Endodermal cell (in vitro differentiated cells): ENCODE results near the gene IFT80. TPM values are rescaled to one million over a fixed set of nuclear protein-coding genes. Genes with fewer than 3 reads are reported as not detected.

Experiments
- DNase-seq: peaks from one replicate; pipeline ENCODE4 v3.0.0-alpha.2; 2017
- H3K27ac ChIP-seq: 2 replicates; pipeline ENCODE4 v1.5.1; 2013; ENCODE audit warnings: mild to moderate bottlenecking, low read depth, low read length, moderate library complexity
- H3K27me3 ChIP-seq: 2 replicates; pipeline ENCODE4 v1.6.1; 2013; ENCODE audit warnings: mild to moderate bottlenecking, low read length, moderate library complexity; ENCODE audit not compliant: insufficient read depth, control insufficient read depth, poor library complexity, severe bottlenecking
- H3K36me3 ChIP-seq: 2 replicates; pipeline ENCODE4 v1.7.0; 2013; ENCODE audit warnings: mild to moderate bottlenecking, low read length, moderate library complexity; ENCODE audit not compliant: control insufficient read depth, insufficient read depth
- H3K4me1 ChIP-seq: one replicate; pipeline ENCODE4 v1.7.0; 2013; ENCODE audit warnings: low read length; ENCODE audit not compliant: control insufficient read depth, insufficient read depth
- H3K4me3 ChIP-seq: 2 replicates; pipeline ENCODE4 v1.5.1; 2013; ENCODE audit warnings: mild to moderate bottlenecking, low read length, moderate library complexity
- H3K9ac ChIP-seq: 2 replicates; pipeline ENCODE4 v1.6.1; 2013; ENCODE audit warnings: mild to moderate bottlenecking, low read length, moderate library complexity; ENCODE audit not compliant: poor library complexity, severe bottlenecking; ENCODE audit errors: extremely low read depth
- H3K9me3 ChIP-seq: 2 replicates; pipeline ENCODE4 v1.6.1; 2013; ENCODE audit warnings: mild to moderate bottlenecking, low read length, moderate library complexity; ENCODE audit not compliant: control insufficient read depth
- H3K27ac Mint-ChIP-seq: 2 replicates; pipeline ENCODE4 v1.8.0; 2020; ENCODE audit warnings: mixed read lengths
- H3K27me3 Mint-ChIP-seq: 2 replicates; pipeline ENCODE4 v1.8.0; 2021; ENCODE audit warnings: mild to moderate bottlenecking, mixed read lengths; ENCODE audit not compliant: insufficient read depth
- H3K36me3 Mint-ChIP-seq: 2 replicates; pipeline ENCODE4 v1.8.0; 2020; ENCODE audit warnings: low read depth, mixed read lengths
- H3K4me1 Mint-ChIP-seq: 2 replicates; pipeline ENCODE4 v1.8.0; 2020; ENCODE audit warnings: mixed read lengths
- H3K4me3 Mint-ChIP-seq: 2 replicates; pipeline ENCODE4 v1.8.0; 2020; ENCODE audit warnings: mild to moderate bottlenecking, moderate library complexity, mixed read lengths
- H3K9me3 Mint-ChIP-seq: 2 replicates; pipeline ENCODE4 v1.8.0; 2020; ENCODE audit warnings: mild to moderate bottlenecking, mixed read lengths
- CTCF ChIP-seq: fragments of 200-600 bp; sonication (generic); conservative IDR thresholded peaks from 2 replicates; pipeline ENCODE4 v1.5.0; 2021; ENCODE audit warnings: antibody characterized with exemption, mild to moderate bottlenecking
- WGBS, 2 experiments: methylation state at CpG; one replicate each; pipeline versions ENCODE4 v1.1.5 to v1.1.7; 2013; ENCODE audit warnings: missing lambda C conversion rate in 2 of 2, mixed read lengths in 1 of 2; ENCODE audit not compliant: insufficient coverage in 1 of 2, insufficient read length in 1 of 2; 5-methylcytosine and 5-hydroxymethylcytosine counted together
- total RNA-seq, 2 donors: library from RNA; stranded (reverse); fragmentation: NEBNext Ultra II Directional in 1 of 2; extraction: Animal tissue kit (Norgen Biotek cat#: 25700) in 1 of 2; gene quantifications; 2 replicates in 1 of 2; 3 replicates in 1 of 2; pipeline ENCODE4 v1.2.1, GENCODE V29; 2021

The IFT80 gene
- total RNA-seq, 2 donors from 2014 or later = 35.0 to 40.6 TPM

DNA sequence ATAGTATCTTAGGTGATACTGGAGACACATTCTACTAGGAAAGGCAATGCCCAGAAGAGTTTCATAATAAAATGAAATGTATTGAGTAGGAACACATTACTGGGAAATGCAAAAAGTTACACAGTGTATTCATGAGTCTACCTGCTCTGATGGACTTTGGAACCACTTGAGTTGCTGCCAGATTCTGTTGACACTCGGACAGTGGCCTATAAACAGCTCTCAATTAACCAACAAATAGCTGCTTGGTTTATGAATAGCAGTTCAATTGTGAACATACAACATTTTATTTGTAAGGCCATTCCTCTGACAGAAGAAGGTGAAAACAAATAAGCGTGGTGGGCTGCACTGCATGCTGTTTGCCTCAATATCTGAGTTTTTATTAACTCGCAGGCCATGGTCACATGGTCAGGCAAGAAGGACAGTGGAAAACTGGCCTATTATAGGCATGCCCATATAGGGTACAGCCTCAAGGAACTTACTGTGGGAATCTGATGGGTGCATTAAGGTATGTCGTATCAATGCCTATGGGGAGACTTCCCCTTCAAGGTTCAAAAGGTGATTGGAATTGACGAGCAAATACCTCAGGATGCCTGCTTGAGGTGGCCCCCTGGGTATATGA, 107.6 kb downstream of the IFT80 start:
- H3K27ac ChIP-seq = no peak overlapping the region
- no peak overlapping the region for H3K4me3 ChIP-seq
- no peaks in the 10 kb centered on the region for H3K27me3 Mint-ChIP-seq
- no peaks in the 10 kb centered on the region for H3K4me1 Mint-ChIP-seq
- DNase-seq = no peak
- no peak for TF ChIP-seq CTCF
- no peak overlapping the region for H3K27ac Mint-ChIP-seq
- 93% methylated on average over 2 to 5 of the region's 5 CpGs for WGBS, 2 experiments
- no peak overlapping the region for H3K4me3 Mint-ChIP-seq
- no peaks in the 10 kb centered on the region for H3K9me3 ChIP-seq
- peaks cover 3% of the 10 kb centered on the region for H3K36me3 Mint-ChIP-seq
- no peaks in the 10 kb centered on the region for H3K27me3 ChIP-seq
- no peaks in the 10 kb centered on the region for H3K36me3 ChIP-seq
- no peaks in the 10 kb centered on the region for H3K4me1 ChIP-seq
- no peak overlapping the region for H3K9ac ChIP-seq
- H3K9me3 Mint-ChIP-seq = no peaks in the 10 kb centered on the region

DNA sequence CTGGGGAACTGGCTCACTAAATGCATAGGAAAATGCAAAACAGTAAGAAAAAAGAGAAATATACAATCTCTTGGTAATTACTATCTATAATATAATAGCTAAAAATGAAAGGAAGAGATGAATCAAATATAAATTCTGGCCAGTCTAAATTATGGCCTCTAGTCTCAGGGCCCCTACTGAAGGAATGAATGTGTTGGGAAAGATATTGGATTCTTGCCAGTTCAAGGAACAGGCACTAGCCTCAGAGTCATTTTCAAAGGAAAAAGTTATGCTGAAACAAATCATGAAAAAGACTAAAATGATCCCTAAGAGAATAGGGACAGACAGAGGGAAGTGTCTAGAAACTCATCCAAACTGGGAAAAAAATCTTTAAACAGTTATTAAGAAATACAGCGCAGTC, 111.4 kb downstream of the IFT80 start:
- Histone ChIP-seq H3K27me3 (no peaks in the 10 kb centered on the region), H3K4me1 (no peaks in the 10 kb centered on the region), H3K27ac (no peak overlapping the region), H3K4me3 (no peak overlapping the region), H3K9me3 (no peaks in the 10 kb centered on the region), H3K36me3 (no peaks in the 10 kb centered on the region), H3K9ac (no peak overlapping the region)
- no peaks in the 10 kb centered on the region for H3K4me1 Mint-ChIP-seq
- no peak for DNase-seq
- WGBS, 2 experiments = 86 to 100% methylated on average over 1 of the region's 1 CpG
- no peaks in the 10 kb centered on the region for H3K27me3 Mint-ChIP-seq
- H3K9me3 Mint-ChIP-seq = no peaks in the 10 kb centered on the region
- H3K27ac Mint-ChIP-seq = no peak overlapping the region
- TF ChIP-seq CTCF = no peak
- peaks cover under 1% of the 10 kb centered on the region for H3K36me3 Mint-ChIP-seq
- no peak overlapping the region for H3K4me3 Mint-ChIP-seq

DNA sequence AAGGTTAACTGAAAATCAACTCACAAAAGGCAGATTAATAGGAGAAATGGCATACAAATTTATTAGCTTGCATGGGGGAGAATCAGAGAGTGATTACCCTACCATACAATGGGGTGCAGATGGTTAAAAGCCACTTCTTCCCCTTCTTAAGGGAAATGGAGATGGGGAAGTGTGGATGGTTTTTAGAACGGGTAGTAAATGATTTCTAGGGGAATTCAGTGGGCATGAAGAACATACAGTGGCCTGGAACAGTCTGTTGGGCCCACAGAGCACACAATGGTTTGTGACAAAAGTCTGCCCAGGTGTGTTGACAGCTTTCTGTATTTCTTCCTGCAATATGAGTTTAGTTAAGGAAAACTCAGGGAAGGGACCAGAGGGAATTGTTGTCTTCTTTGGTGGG, 112.8 kb downstream of the IFT80 start:
- H3K4me3 Mint-ChIP-seq = no peak overlapping the region
- 94% methylated on average over 1 of the region's 1 CpG; no CpG with 5 or more reads in 1 of the 2 experiments for WGBS, 2 experiments

More for the DNA sequence above, 112.8 kb downstream of the IFT80 start:
- Mint-ChIP-seq H3K27me3 (no peaks in the 10 kb centered on the region), H3K36me3 (peaks cover 4% of the 10 kb centered on the region), H3K4me1 (peaks cover 1% of the 10 kb centered on the region), H3K9me3 (no peaks in the 10 kb centered on the region), H3K27ac (no peak overlapping the region)
- H3K4me3 ChIP-seq = no peak overlapping the region
- no peaks in the 10 kb centered on the region for H3K4me1 ChIP-seq
- DNase-seq = no peak
- H3K9me3 ChIP-seq = no peaks in the 10 kb centered on the region
- H3K9ac ChIP-seq = no peak overlapping the region
- H3K27me3 ChIP-seq = no peaks in the 10 kb centered on the region
- TF ChIP-seq CTCF = no peak
- no peaks in the 10 kb centered on the region for H3K36me3 ChIP-seq
- H3K27ac ChIP-seq = no peak overlapping the region
